Inflammatory macrophage (primary cell): ENCODE data around the gene CDK2AP2.
"Not testable (repeated sequence)": the region's sequence is repeated elsewhere in the genome, so short reads cannot be mapped to it uniquely, and the experiment has no call there.

Experiments
- DNase-seq, 2 donors: peaks; one replicate each; pipeline ENCODE4 v3.0.0-alpha.2; 2020 to 2022

Gene CDK2AP2

GRCh38 chr11:67523556-67524479 is 15.9 kb upstream of the CDK2AP2 start:
- DNase-seq, result no peak

- no peak for DNase-seq
Observed at GRCh38 chr11:67522844-67523555, 15.0 kb upstream of the CDK2AP2 start, which contains the start of gene CABP2. TSS of gene CABP2 (minus strand) at chr11:67523446. CDS start at chr11:67523326, 120 bp downstream.

- no peak for DNase-seq
Observed at GRCh38 chr11:67522338-67522737, 14.4 kb upstream of the CDK2AP2 start.

- no peak for DNase-seq
Observed at GRCh38 chr11:67521924-67522323, 14.0 kb upstream of the CDK2AP2 start.

GRCh38 chr11:67520856-67521824 is 13.2 kb upstream of the CDK2AP2 start:
- no peak for DNase-seq

- DNase-seq, result no peak
Observed at GRCh38 chr11:67519726-67520125, 11.8 kb upstream of the CDK2AP2 start.

GRCh38 chr11:67517784-67518552 is 10.0 kb upstream of the CDK2AP2 start:
- no peak for DNase-seq

- no peak for DNase-seq
Observed at GRCh38 chr11:67516806-67517205, 8.8 kb upstream of the CDK2AP2 start.

GRCh38 chr11:67514116-67514515 is 6.2 kb upstream of the CDK2AP2 start:
- DNase-seq, result no peak

GRCh38 chr11:67511558-67511957 is 3.6 kb upstream of the CDK2AP2 start:
- not testable (repeated sequence) for DNase-seq

GRCh38 chr11:67510023-67510345 is 2.0 kb upstream of the CDK2AP2 start:
- no peak for DNase-seq

GRCh38 chr11:67508486-67509121 is 642 bp upstream of the CDK2AP2 start:
- peak; percentile 96 to 97 for DNase-seq

GRCh38 chr11:67507242-67507863 is 609 bp downstream of the CDK2AP2 start:
- DNase-seq, result peak in 1 of 2 donors; percentile 59

GRCh38 chr11:67506426-67507051 is 1.4 kb downstream of the CDK2AP2 start:
- DNase-seq, result no peak

GRCh38 chr11:67505605-67506396 is 2.2 kb downstream of the CDK2AP2 start:
- DNase-seq, result peak; percentile 96

- peak; percentile 52 to 69 for DNase-seq
Observed at GRCh38 chr11:67504950-67505581, 2.9 kb downstream of the CDK2AP2 start, which contains the start of gene PITPNM1. TSS of gene PITPNM1 (minus strand) at chr11:67505363. CDS start at chr11:67504180, 1,183 bp downstream.

- no peak for DNase-seq
Observed at GRCh38 chr11:67504005-67504949, 3.7 kb downstream of the CDK2AP2 start.
